HG03159 (cell line): ENCODE measurements around the gene FBLN5.

Experiments
- ATAC-seq: cut with Tn5 transposase; IDR thresholded peaks from one replicate; pipeline ENCODE4 v1.9.1; 2021; ENCODE audit warnings: mild to moderate bottlenecking, moderate library complexity; ENCODE audit not compliant: unreplicated experiment

FBLN5 gene

GRCh38 chr14:91947475-91948184 is at the start of gene FBLN5:
TSS of gene FBLN5 (minus strand) at chr14:91947694. CDS start at chr14:91947229, 465 bp downstream.
- ATAC-seq: no peak

DNA sequence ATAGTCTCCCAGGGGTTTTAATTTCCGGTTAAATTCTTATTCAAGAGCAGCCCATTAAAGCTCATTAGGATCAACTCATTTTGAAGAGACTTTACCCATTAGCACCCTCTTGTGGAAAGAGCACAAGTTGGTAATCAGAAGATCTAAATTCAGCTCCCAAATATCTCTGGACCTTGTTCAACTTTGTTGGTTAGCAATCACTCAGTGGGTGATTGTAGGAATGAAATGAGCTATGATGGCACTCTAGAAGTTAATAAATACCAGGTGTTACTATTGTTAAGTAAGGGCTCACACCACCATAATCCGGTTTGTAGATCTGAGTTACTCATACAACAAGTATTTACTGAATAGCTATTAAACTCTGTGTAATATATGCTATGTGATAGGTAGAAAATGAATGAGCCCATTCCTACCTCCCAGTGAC is 49.5 kb upstream of the FBLN5 start:
- no peak for ATAC-seq

- ATAC-seq: no peak
Observed at GRCh38 chr14:91987192-91987591, 39.7 kb upstream of the FBLN5 start.

DNA sequence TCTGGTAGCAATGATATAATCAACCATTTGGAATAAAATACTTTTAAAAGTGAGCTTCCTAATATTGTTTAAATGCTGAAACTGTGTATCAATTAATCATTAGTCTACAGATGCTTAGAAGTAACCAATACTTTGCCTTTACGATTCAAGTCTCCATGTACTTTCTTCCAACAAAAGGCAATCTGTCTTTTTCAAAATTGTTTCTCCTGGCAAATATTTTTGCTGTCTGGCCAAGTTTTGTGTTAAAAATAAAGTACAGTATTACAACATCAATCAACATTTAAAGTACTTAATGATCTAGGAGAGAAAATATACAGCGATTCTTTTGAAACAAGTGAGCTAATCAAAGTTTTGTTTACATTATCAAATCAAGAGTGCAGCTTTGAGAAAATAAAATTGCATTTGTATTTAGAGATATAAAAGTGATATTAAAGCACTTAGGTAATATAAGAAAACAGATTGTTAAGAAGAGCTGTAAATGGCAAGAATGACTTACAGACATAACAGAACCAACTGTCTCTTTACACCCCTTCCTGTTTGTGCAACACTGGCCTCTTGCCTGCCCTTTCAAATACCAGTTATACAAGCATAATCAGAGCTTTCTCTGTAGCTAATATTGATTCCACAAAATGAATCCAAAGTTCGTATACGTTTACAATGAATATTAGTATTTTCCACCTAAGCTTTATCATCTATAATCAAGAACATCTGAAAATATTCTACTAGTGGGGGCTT is 38.2 kb upstream of the FBLN5 start:
- no peak for ATAC-seq

GRCh38 chr14:91985008-91985407 is 37.5 kb upstream of the FBLN5 start:
- no peak for ATAC-seq

GRCh38 chr14:91983588-91983987 is 36.1 kb upstream of the FBLN5 start:
- no peak for ATAC-seq

- peak; percentile 63 for ATAC-seq
Observed at GRCh38 chr14:91980157-91980556, 32.7 kb upstream of the FBLN5 start.

GRCh38 chr14:91977884-91978283 is 30.4 kb upstream of the FBLN5 start:
- no peak for ATAC-seq

DNA sequence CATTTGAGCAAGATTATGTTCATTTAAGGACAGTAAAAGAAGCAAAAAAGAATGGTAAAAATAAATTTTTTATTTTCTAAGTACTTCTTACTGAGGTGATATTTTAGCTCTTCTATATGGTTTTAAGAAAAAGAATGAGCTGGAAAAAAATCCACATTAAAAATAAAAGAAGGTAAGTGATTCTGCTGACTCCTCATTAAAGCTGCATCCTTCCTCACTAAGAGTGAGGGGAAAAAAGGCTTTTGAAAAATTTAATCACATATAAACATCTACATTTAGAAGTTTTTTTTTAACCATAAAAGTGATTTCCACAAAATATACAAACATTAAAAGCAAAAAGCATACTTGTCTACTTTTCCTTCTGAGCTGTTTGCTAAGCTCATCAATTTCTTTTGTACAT is 28.3 kb upstream of the FBLN5 start:
- no peak for ATAC-seq

DNA sequence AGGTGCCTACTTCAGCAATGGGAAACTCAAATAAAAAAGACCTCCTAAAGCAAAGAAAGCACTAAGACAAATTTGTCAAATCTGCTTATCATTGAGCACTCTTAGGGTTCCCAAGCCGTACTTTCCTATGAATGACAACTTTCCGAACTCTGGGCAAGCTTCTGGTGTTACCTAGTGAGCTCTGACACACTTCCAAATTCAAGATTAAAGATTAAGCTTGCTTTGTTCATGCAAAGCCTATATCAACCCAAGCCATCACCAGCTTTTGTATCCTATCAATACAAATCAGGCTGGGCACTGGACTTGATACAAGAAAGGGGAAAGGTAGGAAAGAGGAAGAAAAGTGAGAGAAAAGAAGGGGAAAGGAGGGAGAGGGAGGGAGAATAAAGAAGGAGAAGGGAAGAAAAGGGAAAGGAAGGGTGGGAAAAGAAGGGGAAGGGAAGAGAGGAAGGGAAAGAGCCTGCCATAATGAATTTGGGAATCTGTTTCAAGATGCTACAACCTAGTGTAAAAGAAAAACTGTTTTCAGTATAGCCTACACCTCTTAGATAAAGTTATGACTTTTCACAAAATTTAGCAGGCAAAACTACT is 23.8 kb upstream of the FBLN5 start:
- ATAC-seq: no peak

DNA sequence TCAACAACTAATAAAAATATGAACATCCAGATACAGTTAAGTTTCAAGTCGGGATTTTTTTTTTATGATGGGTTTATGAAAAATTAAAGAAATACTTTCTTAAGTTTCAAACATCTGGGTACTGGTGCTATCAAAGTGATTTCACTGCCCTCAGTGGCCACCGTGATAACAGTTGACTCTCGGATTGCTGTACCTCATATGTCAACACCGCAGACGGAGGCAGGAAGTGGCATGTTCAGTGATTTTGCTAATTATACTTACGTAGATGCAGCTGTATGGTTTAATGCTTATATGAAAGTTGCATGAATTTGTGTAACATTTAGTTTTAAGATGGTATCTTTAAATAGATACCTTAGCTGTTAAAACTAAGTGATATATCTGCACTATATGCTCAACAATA is 20.8 kb upstream of the FBLN5 start:
- no peak for ATAC-seq

GRCh38 chr14:91964724-91965123 is 17.2 kb upstream of the FBLN5 start:
- no peak for ATAC-seq

DNA sequence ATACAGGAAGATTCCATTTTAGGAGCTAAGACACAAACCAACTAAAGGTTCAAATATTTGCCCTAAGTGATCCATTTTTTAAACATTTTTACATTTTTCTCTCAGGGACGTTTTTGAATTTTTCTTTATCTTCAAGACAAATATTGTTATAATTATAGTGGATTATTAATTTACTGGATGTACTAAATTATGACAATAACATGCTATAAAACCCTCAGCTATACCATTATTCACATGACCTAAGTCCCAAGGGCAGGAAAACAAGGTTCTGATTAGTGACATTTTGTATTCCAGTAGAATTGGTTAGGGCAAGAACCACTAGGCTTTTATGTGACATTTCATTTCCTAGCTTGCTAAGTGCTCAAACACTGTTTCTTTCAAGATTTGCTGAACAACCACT is 16.5 kb upstream of the FBLN5 start:
- ATAC-seq: no peak

- no peak for ATAC-seq
Observed at GRCh38 chr14:91963465-91963864, 16.0 kb upstream of the FBLN5 start.

DNA sequence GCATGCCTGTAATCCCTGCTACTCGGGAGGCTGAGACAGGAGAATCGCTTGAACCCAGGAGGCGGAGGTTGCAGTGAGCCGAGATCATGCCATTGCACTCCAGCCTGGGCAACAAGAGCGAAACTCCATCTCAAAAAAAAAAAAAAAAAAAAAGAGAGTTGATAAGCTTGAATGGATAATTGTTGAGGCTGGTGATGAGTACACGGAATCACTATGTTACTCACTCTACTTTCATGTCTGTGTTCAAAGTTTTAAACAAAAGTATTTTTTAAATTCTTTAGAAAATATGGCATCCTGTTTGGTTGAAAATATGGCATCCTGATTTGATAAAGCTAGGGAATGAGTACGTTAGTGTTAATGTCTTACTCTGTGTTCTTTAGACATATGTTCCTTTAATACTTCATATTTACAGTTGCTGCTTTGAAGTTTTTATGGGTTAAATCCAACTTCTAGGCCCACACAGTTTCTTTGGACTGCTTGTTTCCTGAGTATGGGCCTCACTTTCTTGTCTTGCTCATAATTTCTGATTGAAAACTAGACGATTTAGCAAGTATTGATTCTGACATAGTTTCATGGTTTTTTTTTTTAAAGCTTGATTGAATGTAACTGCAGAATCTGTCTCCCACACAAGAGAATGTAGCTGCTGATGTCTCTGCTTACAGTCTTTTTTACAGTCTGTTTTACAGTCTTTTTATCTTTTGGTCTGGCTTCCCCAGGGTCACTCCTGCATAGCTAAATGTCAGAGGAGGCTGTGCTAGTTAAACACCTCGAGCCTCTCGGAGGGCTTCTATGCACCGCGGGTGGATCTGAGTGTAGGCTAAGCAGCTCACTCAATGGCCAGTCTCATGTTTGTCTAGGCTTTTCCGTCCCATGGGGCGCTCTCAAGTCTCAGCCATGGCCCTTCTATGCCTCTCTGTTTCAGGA is 14.1 kb upstream of the FBLN5 start:
- no peak for ATAC-seq

DNA sequence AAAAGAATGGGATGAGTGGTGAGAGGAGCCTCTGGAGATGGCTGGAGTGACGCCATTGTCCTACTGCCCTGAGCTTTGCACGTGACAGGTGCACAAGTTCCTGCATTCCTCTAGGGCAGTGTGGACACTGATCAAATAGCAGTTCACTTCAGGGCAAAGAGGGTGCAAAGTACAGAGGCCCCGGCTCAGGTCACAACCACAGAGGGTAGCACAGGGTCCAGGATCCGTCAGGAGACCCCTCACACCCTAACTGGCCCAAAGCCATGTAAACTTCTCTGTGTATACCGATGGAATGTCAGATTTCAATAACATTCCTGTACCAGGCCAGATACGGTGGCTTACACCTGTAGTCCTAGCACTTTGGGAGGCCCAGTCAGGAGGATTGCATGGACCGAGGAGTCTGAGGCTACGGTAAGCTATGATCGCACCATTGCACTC is 10.4 kb upstream of the FBLN5 start:
- no peak for ATAC-seq

DNA sequence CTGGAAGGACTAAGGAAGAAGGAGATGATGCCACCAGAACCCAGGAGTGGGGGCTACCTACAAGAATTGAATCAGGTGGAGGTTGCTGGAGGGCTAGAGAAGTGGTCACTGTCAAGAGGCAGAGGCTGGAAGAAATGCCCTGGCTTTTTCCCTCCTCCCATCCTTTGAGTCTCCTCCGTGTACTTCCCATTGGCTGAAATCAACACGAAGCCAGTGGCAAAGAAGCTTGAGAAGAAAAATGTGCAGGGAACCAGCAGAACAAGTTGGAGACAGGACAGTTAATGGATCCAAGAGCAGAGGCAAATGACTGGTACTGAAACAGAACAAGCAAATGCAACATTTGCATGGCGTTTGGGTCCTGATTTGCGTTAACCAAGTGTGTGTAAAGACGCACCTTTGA is 9.1 kb upstream of the FBLN5 start:
- no peak for ATAC-seq

DNA sequence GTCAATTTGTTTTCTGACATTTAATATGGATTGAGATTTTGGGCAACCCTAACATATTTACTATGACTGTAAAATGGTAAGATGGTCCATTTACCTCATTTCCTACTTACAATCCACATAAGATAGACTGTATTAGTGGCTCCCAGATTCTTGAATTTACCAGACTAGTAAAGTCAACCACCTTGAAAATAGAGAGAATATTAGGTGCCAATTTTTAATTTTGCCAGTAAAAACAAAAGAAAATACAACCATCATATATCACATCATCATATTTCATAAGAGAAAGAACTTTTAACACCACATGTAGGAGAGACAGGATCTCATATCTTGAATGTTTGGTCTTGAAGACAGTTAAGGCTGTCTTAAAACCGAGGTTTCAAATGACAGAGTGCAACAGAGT is 7.7 kb upstream of the FBLN5 start:
- no peak for ATAC-seq

DNA sequence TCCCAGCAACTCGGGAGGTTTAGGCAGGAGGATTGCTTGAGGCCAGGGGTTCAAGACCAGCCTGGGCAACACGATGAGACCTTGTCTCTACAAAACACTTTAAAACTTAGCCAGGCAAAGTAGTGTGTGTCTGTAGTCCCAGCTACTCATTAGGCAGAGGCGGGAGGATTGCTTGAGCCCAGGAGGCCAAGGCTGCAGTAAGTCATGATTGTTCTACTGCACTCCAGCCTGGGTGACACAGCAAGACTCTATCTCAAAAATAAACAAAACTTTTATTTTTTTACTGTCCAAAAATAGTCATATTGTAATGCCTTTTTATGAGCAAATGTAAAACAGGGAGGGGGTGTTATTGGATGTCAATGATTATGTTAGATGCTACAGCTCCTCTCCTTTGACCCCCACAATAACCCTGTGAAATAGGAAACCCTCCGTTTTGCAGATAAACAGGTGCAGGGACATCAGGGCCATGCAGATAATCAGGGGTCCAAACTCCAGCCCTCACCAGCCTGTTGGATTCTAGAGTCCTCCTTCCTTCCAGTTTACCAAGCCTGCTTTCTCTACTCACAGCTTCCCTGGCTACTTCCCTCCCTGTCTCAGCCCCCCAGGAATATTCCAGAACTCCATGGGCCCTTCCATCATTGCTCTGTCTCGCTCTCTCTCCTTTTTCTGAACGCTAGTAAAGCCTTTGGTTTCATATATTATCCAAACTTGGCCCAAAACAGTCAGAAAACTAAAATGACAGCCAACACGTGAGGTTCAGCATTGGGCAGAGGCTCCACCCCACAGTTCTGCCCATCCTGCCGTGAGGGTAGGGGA is 5.9 kb upstream of the FBLN5 start:
- ATAC-seq: no peak
